ENCODE data around the gene ATR. TPM values are rescaled to one million over a fixed set of nuclear protein-coding genes. Genes with fewer than 3 reads are reported as not detected.

ATR gene
- total RNA-seq, 2 experiments from 2014 or later, result 29.0 to 29.5 TPM

- Mint-ChIP-seq H3K27me3 (no peaks in the 10 kb centered on the region), H3K36me3 (ENCODE audit: low read depth) (peaks cover 81% of the 10 kb centered on the region), H3K27ac (no peak overlapping the region), H3K4me1 (ENCODE audit: low read depth) (no peaks in the 10 kb centered on the region), H3K4me3 (no peak overlapping the region), H3K9me3 (no peaks in the 10 kb centered on the region)
- ChIA-PET CTCF (no interaction called here), POLR2A (no interaction called here)
- Histone ChIP-seq H3K36me3 (ENCODE audit: insufficient read depth, low read length) (peaks cover 69% of the 10 kb centered on the region), H3K27ac (ENCODE audit: low read depth in 1 of 2, low read length in 2 of 2) (no peak overlapping the region), H3K4me1 (ENCODE audit: insufficient read depth, low read length) (no peaks in the 10 kb centered on the region), H3K4me3 (ENCODE audit: low read length) (no peak overlapping the region), H3K9me3 (ENCODE audit: control insufficient read depth in 1 of 2, insufficient read depth in 1 of 2, low read length in 2 of 2) (no peaks in the 10 kb centered on the region), H3K27me3 (ENCODE audit: control insufficient read depth in 1 of 2, insufficient read depth in 2 of 2, low read length in 2 of 2) (no peaks in the 10 kb centered on the region)
- TF ChIP-seq CTCF (IDR thresholded peaks at IDR 0.05), result no peak
- DNase-seq (no peak), ATAC-seq (ENCODE audit: poor library complexity) (no peak)
- intact Hi-C loops (cut with DNase I, micrococcal nuclease), result no loop called here
These were observed 83.4 kb downstream of the ATR start for GRCh38 chr3:142495103-142495502.

GRCh38 chr3:142492184-142492583 lies 86.3 kb downstream of the ATR start:
- DNase-seq (no peak), ATAC-seq (ENCODE audit: poor library complexity) (no peak)
- no peaks in the 10 kb centered on the region for H3K9me3 ChIP-seq (ENCODE audit: control insufficient read depth in 1 of 2, insufficient read depth in 1 of 2, low read length in 2 of 2)
- intact Hi-C loops (cut with DNase I, micrococcal nuclease), result no loop called here
- ChIA-PET CTCF (no interaction called here), POLR2A (no interaction called here)
- H3K27me3 Mint-ChIP-seq, result no peaks in the 10 kb centered on the region
- no peak for TF ChIP-seq CTCF (IDR thresholded peaks at IDR 0.05)
- H3K27me3 ChIP-seq (ENCODE audit: control insufficient read depth in 1 of 2, insufficient read depth in 2 of 2, low read length in 2 of 2), result no peaks in the 10 kb centered on the region
- no peak overlapping the region for H3K4me3 Mint-ChIP-seq
- H3K4me1 Mint-ChIP-seq (ENCODE audit: low read depth), result no peaks in the 10 kb centered on the region
- H3K36me3 ChIP-seq (ENCODE audit: insufficient read depth, low read length), result peaks cover 75% of the 10 kb centered on the region
- H3K4me3 ChIP-seq (ENCODE audit: low read length), result no peak overlapping the region
- H3K9me3 Mint-ChIP-seq, result no peaks in the 10 kb centered on the region
- H3K36me3 Mint-ChIP-seq (ENCODE audit: low read depth), result peaks cover 94% of the 10 kb centered on the region
- no peak overlapping the region for H3K27ac Mint-ChIP-seq
- no peaks in the 10 kb centered on the region for H3K4me1 ChIP-seq (ENCODE audit: insufficient read depth, low read length)
- H3K27ac ChIP-seq (ENCODE audit: low read depth in 1 of 2, low read length in 2 of 2), result no peak overlapping the region

GRCh38 chr3:142489572-142490323 lies 88.8 kb downstream of the ATR start:
- intact Hi-C loops (cut with DNase I, micrococcal nuclease), result no loop called here
- H3K36me3 Mint-ChIP-seq (ENCODE audit: low read depth), result peaks cover 92% of the 10 kb centered on the region
- peaks cover 76% of the 10 kb centered on the region for H3K36me3 ChIP-seq (ENCODE audit: insufficient read depth, low read length)

More at GRCh38 chr3:142489572-142490323, 88.8 kb downstream of the ATR start:
- Mint-ChIP-seq H3K27me3 (no peaks in the 10 kb centered on the region), H3K4me1 (ENCODE audit: low read depth) (no peaks in the 10 kb centered on the region), H3K9me3 (no peaks in the 10 kb centered on the region), H3K27ac (no peak overlapping the region), H3K4me3 (no peak overlapping the region)
- Histone ChIP-seq H3K9me3 (ENCODE audit: control insufficient read depth in 1 of 2, insufficient read depth in 1 of 2, low read length in 2 of 2) (no peaks in the 10 kb centered on the region), H3K4me3 (ENCODE audit: low read length) (no peak overlapping the region), H3K4me1 (ENCODE audit: insufficient read depth, low read length) (no peaks in the 10 kb centered on the region), H3K27me3 (ENCODE audit: control insufficient read depth in 1 of 2, insufficient read depth in 2 of 2, low read length in 2 of 2) (no peaks in the 10 kb centered on the region), H3K27ac (ENCODE audit: low read depth in 1 of 2, low read length in 2 of 2) (no peak overlapping the region)
- POLR2A ChIA-PET, result no interaction called here
- DNase-seq (no peak), ATAC-seq (ENCODE audit: poor library complexity) (no peak)
- CTCF ChIA-PET, result no interaction called here
- TF ChIP-seq CTCF (IDR thresholded peaks at IDR 0.05), result no peak
